ENCODE data around the gene DLG2. TPM values are rescaled to one million over a fixed set of nuclear protein-coding genes. Genes with fewer than 3 reads are reported as not detected.

The DLG2 gene
- total RNA-seq, 1 donor from 2014 or later = 6.7 TPM

- TF ChIP-seq CTCF (IDR thresholded peaks at IDR 0.05; ENCODE audit: unreplicated experiment) = no peak
- Mint-ChIP-seq H3K27ac (no peak overlapping the region), H3K4me1 (peaks cover 8% of the 10 kb centered on the region)
These were observed 1433.4 kb downstream of the DLG2 start for GRCh38 chr11:84193706-84194105.

DNA sequence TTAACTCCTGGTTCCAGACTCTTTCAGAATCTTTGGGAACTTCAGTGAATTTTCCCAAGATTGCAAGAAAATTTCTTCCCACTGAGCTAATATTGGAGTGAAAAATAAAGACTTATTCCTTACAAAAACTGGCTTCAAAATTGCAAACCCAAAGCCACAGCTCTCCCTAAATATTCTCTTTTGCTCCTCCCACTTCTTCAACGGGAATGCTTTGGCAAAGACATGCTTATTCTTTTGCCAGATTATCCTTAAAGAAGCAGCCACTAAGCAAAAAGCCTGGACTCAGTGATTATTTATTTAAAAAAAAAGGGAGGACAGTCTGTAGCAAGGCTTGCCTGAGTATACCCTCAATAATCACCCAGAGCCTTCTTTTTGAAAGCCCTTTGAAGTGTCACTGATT, 1438.6 kb downstream of the DLG2 start:
- DNase-seq (ENCODE audit: low spot score in 2 of 2, unreplicated experiment in 2 of 2) = no peak
- no peak for TF ChIP-seq CTCF (IDR thresholded peaks at IDR 0.05; ENCODE audit: unreplicated experiment)
- Mint-ChIP-seq H3K27ac (no peak overlapping the region), H3K9me3 (peaks cover 11% of the 10 kb centered on the region), H3K36me3 (peaks cover 1% of the 10 kb centered on the region), H3K4me3 (no peak overlapping the region), H3K27me3 (ENCODE audit: low read depth) (no peaks in the 10 kb centered on the region), H3K4me1 (peaks cover 8% of the 10 kb centered on the region)

More at GRCh38 chr11:84193706-84194105, 1433.4 kb downstream of the DLG2 start:
- Mint-ChIP-seq H3K27me3 (ENCODE audit: low read depth) (peaks cover 1% of the 10 kb centered on the region), H3K4me3 (no peak overlapping the region), H3K9me3 (peaks cover 12% of the 10 kb centered on the region), H3K36me3 (no peaks in the 10 kb centered on the region)
- no peak for DNase-seq (ENCODE audit: low spot score in 2 of 2, unreplicated experiment in 2 of 2)

DNA sequence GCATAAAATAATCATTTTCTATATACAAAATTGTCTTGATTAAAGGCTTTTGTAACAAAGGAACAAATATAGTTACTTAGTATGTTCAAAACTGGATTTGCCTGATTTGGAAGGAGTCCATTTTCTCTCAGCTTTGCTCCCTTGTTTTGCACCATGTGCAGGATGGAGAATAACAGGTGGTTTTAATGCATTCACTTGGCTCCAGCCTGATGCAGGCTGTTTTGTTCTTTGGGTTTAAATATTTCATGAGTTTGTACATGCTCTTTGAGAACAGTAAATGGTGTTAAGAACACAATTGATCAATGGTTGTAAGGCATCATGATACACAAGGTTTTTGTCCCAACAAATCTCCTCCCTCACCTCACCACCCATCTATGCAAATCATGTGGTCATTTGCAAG, 1454.1 kb downstream of the DLG2 start:
- DNase-seq (ENCODE audit: low spot score in 2 of 2, unreplicated experiment in 2 of 2) = no peak

DNA sequence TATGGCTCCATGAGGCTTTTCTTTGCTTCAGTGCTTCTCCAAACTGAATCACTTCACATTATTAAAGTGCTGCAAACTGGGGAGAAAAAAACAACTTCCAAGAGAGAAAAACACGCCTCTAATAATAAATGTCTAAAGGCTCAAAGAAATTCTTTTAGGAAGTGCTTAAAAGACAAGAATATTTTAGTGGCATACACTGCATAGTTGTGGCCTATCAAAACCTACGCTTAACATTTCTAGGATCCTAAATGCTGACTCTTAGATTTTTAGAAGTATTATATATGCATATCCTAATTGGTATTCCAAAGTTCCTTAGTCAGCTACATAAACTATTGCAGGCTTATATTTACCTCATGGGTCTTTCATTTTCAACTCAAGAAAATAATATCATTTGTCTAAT, 1462.0 kb downstream of the DLG2 start:
- H3K4me3 Mint-ChIP-seq = no peak overlapping the region
- H3K9me3 Mint-ChIP-seq = peaks cover 12% of the 10 kb centered on the region
- peaks cover 14% of the 10 kb centered on the region for H3K4me1 Mint-ChIP-seq
- H3K27ac Mint-ChIP-seq = no peak overlapping the region
- no peaks in the 10 kb centered on the region for H3K27me3 Mint-ChIP-seq (ENCODE audit: low read depth)
- no peak for DNase-seq (ENCODE audit: low spot score in 2 of 2, unreplicated experiment in 2 of 2)
- no peaks in the 10 kb centered on the region for H3K36me3 Mint-ChIP-seq
- TF ChIP-seq CTCF (IDR thresholded peaks at IDR 0.05; ENCODE audit: unreplicated experiment) = no peak

More for the DNA sequence above, 1454.1 kb downstream of the DLG2 start:
- no peak overlapping the region for H3K4me3 Mint-ChIP-seq
- H3K9me3 Mint-ChIP-seq = peaks cover 5% of the 10 kb centered on the region
- H3K27me3 Mint-ChIP-seq (ENCODE audit: low read depth) = no peaks in the 10 kb centered on the region
- no peak for TF ChIP-seq CTCF (IDR thresholded peaks at IDR 0.05; ENCODE audit: unreplicated experiment)
- peaks cover 4% of the 10 kb centered on the region for H3K4me1 Mint-ChIP-seq
- no peak overlapping the region for H3K27ac Mint-ChIP-seq
- H3K36me3 Mint-ChIP-seq = no peaks in the 10 kb centered on the region

DNA sequence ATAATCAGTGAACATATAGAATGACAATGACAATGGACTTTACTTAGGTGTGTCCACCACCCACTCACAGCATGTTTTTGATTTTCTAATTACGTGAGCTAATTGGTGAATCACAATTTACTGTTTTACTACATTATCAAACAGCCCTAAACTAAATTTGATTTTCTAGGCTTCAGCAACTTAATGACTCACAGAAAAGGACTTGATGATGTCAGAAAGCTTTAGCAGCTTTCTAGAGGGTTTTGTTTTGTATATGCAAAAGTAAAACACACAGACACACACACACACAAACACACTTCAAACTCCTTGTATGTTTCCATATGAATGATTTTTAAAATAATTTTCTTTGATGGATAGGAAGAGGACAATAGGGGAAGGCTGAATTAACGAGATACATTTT, 1462.4 kb downstream of the DLG2 start:
- TF ChIP-seq CTCF (IDR thresholded peaks at IDR 0.05; ENCODE audit: unreplicated experiment) = no peak
- no peak overlapping the region for H3K27ac Mint-ChIP-seq
- H3K4me1 Mint-ChIP-seq = peaks cover 14% of the 10 kb centered on the region
- peaks cover 16% of the 10 kb centered on the region for H3K9me3 Mint-ChIP-seq
- no peaks in the 10 kb centered on the region for H3K27me3 Mint-ChIP-seq (ENCODE audit: low read depth)
- no peak for DNase-seq (ENCODE audit: low spot score in 2 of 2, unreplicated experiment in 2 of 2)
- no peak overlapping the region for H3K4me3 Mint-ChIP-seq
- no peaks in the 10 kb centered on the region for H3K36me3 Mint-ChIP-seq

DNA sequence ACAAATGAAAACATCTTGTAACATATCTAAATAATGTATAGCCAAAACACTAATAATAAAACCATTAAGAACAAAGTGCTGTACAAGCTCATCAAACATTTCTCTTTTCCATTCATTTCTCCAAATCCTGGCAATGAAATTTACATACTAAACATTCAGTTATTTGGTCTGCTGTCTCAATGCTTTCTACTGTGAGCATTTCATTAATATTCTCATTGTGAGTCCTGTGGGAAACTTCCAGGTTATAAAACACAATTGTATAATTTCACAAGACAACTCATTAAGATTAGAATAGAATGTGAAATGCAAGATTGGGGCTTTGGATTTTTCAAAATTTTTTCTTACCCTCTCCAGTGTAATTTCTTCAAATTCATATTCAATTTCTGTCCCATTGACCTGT, 1464.0 kb downstream of the DLG2 start:
- no peak overlapping the region for H3K27ac Mint-ChIP-seq
- DNase-seq (ENCODE audit: low spot score in 2 of 2, unreplicated experiment in 2 of 2) = no peak
- TF ChIP-seq CTCF (IDR thresholded peaks at IDR 0.05; ENCODE audit: unreplicated experiment) = no peak
- peaks cover 16% of the 10 kb centered on the region for H3K9me3 Mint-ChIP-seq
- H3K27me3 Mint-ChIP-seq (ENCODE audit: low read depth) = no peaks in the 10 kb centered on the region
- no peak overlapping the region for H3K4me3 Mint-ChIP-seq
- H3K36me3 Mint-ChIP-seq = no peaks in the 10 kb centered on the region
- peaks cover 14% of the 10 kb centered on the region for H3K4me1 Mint-ChIP-seq

All from mesothelial cell of epicardium (in vitro differentiated cells).